ENCODE measurements around the gene ENHO.

ENHO gene

DNA sequence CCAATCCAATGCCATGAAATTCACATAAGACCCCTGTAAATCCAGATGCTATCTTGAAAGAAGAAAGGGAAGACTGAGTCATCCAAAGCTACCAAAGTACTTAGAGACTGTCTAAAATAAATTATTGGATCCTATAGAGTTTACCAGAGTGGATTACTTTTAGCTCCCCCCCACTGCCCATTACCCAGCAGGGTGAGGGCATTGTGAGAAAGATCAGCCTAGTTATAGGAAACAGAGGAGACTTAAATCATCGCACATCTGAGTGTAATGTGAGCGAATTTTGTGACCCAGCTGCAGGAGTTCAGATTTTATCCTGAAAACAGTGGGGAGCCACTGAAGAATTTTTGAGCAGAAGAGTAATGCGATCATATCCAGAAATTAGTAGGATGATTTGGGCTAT, 1.6 kb upstream of the ENHO start:
- DNase-seq (ENCODE audit: low read depth): no peak

DNA sequence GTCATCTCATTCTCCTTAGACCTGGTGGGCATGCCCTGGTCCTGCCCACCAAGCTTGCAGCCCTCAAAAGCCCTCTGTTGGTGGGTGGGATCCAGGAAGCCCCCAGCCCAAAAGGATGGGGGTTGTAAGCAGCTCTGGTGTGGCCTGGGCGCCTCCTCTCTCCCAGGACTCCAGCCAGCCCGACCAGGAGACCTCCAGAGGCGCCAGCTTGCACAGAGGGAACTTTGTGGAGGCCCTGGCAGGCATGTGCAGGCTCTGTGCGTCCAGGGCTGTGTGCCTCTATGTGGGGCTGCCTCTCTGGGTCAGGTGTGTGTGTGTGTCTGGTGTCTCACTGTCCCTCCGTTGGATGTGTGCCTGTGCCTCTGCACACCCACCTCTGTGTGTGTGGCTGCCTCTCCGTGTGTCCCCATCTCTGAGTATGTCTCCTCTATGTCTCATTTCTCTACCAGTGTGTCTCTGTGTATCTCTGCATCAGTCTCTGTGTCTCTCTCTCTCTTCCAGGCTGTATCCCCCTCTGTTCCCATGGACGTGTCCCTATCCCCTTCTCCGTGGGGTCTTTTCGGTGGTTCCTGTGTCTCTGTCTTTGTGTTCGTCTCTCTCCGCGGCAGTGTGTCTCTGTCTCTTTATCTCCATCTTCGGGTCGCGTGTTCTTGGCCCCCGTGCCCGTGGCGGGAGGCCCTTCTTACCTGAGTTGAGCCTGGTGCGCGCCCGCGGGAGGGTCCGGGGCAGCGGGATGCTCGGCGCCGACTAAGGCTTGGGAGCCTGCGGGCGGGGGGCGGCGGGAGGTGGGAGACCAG, 501 bp downstream of the ENHO start:
- DNase-seq (ENCODE audit: low read depth): no peak

DNA sequence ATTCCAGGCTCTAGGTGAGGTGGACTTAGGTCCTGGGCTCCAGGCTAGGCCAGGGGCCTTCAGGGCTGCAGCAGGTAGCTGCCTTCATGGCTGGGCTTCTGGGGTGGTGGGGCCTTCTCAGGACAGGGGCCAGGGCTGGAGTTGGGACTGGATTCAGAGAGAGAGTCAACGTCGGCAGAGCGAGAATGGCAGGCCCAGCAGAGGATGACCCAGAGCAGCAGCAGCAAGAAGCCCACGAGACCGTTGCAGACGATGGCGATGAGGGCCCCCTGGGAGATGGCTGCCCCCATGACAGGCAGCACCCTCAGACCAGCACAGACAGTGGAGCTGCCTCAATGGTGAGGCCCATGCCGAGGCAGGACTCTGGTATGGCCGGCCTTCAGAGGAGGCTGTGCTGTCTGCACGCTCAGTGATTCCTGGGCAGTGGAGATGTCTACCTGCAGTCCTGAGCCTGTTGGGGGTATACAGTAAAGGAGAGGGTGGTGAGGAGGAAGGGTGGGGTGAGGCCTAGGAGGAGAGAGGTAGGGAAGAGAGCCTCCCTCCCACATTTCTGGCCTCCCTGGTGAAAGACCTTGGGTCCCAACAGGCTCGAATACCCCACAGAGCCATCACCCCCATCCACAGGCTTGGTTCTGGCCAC, 1.3 kb downstream of the ENHO start:
- no peak for DNase-seq (ENCODE audit: low read depth)

DNA sequence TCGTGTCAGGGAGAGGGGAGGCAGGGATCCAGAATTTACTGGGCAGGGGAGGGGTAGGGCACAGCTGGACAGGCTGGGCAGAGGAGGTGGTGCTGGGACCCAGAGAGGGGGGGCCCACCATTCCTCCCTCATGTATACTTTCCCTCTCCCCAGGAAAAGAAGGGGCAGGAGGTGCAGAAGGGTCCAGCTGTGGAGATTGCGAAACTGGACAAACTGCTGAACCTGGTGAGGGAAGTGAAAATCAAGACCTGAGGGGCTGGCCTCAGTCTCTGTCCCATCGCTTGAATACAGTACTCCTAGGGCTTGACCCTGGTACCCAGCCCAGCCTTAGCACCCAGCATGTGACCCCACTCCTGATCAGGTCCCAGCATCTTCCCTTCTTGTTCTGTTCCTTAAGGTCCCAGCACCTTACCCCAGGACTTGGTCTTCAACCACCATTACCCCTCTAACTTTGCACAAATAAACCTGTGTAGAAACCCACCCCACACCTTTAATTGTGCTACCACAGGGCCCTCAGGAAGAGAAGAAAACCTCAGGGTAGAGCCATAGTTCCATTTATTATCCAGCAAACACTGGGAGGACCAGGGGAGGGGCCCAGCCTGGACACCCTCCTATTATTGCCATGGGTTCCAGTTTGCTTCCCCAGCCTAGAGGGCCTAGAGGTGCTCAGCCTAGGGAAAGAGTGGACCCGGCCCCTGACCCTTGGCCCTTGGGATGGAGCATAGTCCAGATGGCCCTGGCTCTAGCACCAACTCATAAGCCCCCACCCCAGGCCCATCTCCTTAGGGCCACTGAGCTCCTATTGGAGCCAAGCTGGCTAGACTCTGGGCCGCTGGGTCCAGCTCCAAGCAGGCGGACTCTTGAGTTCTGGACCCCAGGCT, 2.0 kb downstream of the ENHO start:
- DNase-seq (ENCODE audit: low read depth): no peak

DNA sequence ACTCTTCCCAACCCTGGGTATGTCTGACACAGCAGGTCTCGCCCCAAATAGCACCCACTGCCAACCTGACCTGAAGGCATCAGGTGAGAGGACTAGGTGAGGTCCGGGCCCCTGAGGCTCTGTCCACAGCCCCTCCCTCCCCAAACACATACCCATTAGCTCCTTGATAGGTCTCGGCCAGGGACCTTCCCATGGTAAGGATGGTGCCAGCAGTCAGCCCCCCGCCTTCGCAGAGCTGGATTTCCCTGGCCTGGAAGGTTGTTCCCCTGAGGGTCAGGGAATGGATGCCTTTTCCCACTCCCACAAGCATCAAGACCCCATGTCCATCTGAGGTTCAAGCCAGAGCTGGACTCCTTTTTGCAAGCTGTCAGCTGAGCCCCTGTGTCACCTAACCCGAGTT, 2.7 kb downstream of the ENHO start:
- no peak for DNase-seq (ENCODE audit: low read depth)

DNA sequence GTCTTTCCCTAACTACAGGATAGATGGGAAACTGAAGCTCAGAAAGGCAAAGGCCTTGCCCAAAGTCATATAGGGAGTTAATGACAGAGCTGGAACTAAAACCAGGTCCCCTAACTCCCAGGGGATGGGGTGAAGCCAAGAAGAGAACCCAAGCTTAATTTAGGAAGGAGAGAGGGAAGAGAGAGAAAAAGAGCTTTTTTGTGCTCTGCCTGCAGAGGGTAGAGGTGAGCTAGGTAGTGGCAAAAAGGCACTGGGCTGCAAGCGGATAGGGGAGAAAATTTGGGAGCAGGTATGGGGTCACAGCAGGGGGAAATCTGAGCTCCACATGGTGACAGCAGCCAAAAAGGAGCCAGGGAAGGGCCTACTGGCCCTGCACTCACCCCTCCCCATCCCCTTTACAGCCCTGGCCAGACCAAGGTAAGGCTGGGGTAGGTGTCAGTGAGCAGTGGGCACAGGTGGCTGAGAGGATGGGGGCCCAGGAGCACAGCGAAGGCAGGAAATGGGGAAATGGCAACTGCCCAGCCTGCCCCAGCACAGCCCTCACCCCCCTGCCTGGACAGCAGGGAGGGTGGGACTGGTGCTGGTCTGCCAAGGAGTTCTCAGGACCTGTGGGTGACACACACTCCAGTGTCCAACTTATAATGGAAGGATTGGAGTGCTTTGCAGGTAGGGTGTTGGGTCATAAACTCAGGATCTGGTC, 3.3 kb downstream of the ENHO start:
- DNase-seq (ENCODE audit: low read depth): no peak

DNA sequence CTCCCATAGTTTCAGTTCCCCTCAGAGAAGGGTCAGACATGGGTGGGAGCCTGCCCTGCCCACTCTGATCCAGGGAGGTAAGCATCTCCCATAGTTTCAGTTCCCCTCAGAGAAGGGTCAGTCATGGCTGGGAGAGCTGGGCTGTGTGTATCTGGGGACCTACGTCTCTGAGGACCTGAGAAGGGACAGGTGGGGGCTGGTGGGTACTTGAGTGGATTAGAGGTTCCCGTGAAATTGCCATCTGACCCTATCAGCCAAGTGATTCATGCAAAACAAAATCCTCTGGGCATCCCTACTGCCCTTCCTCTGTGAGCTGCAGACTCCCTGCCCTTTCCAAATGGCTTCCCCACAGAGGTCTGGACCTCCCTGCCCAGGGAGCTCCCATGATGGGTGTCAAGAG, 3.9 kb downstream of the ENHO start:
- no peak for DNase-seq (ENCODE audit: low read depth)

DNA sequence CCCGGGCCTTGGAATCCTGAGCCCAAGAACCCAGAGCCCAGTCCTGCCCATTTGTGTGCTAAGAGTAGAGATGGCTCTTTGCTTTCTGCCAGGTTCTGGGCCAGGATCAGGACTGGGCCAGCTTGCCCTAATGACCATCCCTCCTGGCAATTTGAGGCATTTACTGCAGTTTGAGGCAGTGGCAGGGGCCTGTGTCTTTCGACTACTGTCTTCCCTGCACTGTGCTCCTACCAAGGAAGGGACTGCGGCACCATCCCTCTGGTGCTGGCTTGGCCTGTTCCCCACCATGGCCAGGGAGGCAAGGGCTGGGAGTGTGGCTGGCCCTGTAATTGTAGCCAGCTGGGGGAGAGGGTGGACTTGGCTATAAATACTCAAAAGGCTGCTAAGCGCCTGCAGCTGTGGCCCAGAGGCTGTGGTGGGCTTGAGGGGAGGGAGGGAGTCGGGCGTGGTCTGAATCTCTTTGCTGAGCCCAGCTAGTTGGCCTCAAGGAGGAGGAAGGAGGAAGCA, 4.6 kb downstream of the ENHO start:
- no peak for DNase-seq (ENCODE audit: low read depth)

DNA sequence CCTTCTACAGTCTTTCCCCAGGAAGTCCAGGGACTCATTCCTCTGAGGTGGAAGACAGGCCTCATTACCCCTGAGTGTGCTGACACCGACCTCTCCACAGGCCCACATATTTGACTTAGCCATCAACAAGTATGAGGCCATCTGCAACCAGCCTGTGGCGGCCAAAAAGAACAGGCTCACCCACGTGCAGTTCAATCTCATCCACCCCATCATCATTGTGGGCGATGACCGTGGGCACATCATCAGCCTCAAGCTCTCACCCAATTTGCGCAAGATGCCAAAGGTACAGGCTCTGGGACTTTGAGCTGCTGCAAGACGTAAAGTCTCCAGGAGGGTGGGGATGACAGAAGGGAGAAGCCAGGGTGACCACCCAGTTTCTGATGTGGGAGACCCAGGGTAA, 5.6 kb downstream of the ENHO start:
- no peak for DNase-seq (ENCODE audit: low read depth)

DNA sequence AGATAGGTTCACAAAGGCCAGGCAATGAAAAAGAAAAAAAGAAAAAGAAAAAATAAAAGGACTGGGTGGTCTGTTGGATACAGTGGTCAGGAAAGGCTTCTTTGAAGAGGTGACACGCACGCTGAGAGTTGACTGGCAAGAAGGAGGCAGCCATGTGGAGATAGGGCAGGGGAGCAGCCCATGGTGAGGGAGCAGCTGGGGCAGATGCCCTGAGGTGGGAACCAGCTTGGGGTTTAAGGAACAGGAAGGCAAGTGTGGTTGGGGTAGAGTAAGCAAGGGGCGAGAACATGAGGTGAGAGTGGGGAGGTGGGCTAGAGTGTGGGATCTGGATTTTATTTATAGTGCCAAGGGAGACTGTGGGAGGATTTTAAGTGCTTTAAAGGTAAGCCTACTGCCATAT, 6.8 kb downstream of the ENHO start:
- no peak for DNase-seq (ENCODE audit: low read depth)

DNA sequence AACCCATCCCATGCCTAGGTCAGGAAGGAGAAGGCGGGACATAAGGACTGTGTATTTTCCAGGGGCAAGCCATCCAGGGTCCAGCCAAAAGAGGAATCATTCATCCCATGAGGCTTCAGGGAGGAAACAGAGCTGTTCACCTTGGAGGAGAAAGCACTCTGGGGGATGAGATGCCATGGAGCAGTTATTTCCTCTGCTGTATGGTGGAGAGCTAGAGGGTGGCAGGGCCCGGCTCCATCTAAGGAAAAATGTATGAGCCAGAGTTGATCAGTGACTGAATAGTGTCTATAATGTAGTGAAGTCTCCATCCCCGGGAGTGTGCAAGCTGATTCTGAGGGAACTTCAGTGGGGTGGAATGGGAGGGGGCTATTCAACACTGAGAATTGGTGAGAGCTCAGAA, 8.0 kb downstream of the ENHO start:
- no peak for DNase-seq (ENCODE audit: low read depth)

DNA sequence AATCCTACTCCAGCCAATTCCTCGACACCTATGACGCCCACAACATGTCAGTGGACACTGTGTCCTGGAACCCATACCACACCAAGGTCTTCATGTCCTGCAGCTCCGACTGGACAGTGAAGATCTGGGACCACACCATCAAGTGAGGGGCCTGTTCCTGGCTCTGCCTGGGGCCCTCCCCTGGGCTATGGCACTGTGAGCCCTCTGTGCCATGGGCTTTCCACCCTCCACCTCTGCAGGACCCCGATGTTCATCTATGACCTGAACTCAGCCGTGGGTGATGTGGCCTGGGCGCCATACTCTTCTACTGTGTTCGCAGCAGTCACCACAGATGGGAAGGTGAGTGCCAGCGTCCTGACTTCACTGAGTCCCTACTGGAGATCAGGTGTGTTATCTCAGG, 8.4 kb downstream of the ENHO start:
- no peak for DNase-seq (ENCODE audit: low read depth)

DNA sequence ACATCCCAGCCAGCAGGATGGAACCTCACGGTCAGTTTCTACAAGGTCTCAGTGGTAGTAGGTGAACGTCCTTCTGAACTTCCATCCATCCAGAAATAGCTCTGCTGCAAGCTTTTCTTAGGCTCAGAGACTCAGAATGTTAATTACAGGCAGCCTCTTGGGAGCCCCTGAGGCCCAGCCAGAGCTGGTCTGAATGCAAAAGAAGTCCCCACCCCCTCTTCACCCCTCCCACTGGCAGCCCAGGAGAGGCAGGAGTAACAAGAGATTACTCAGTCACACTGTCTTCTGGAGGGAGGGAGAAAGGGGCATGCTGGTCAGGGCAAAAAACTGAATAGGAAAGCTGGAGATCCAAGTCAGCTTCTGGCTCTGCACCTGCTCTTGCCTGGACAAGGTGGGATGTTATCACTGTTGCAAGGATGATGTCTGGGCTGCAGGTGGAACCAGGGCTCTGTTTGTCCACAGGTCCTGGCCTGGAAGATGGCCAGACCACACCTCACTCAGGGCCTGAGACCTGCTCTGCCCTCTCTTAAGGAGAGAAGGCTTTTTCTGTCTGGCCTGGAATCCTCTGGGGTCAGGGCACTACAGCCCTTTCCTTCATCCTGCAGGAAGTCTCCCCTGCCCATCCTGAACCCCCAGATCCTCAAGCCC, 9.1 kb downstream of the ENHO start:
- DNase-seq (ENCODE audit: low read depth): no peak

DNA sequence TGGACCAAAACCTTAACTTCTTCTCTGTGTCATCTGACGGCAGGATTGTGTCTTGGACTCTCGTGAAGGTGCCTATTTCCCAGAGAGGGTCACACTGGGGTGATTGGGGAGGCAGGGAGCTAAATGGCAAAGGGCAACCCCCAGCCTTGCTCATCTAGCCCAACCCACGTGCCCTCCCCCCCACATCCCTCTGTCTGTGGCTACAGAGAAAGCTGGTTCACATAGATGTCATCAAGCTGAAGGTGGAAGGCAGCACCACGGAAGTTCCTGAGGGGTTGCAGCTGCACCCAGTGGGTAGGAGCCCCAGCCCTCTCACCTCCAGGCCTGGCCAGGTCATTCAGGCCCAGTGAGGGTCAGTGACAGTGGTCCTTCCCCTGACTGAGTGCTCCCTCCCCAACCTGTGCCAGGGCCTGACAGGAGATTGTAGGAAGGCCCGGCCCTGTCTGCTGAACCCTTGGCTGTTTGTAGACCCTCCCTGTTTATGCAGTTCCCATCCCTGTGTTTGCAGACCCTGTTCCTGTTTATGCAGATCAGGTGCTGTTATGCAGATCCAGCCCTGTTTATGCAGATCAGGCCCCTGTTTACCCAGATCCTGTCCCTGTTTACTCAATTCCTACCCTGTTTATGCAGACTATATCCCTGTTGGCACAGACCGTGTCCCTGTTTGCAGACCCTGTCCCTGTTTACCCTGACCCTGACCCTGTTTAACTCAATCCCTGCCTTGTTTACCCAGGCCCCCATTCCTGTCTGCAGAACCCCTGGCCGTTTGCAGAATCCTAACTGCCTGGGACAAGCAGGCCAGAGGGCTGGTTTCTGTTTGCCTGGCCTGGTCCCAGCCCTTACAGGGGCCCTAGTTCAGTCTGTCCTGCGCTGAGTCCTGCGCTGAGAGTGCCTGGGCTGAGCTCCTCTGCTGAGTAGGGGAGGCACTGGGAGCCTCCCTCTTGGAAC, 10.4 kb downstream of the ENHO start:
- DNase-seq (ENCODE audit: low read depth): no peak

DNA sequence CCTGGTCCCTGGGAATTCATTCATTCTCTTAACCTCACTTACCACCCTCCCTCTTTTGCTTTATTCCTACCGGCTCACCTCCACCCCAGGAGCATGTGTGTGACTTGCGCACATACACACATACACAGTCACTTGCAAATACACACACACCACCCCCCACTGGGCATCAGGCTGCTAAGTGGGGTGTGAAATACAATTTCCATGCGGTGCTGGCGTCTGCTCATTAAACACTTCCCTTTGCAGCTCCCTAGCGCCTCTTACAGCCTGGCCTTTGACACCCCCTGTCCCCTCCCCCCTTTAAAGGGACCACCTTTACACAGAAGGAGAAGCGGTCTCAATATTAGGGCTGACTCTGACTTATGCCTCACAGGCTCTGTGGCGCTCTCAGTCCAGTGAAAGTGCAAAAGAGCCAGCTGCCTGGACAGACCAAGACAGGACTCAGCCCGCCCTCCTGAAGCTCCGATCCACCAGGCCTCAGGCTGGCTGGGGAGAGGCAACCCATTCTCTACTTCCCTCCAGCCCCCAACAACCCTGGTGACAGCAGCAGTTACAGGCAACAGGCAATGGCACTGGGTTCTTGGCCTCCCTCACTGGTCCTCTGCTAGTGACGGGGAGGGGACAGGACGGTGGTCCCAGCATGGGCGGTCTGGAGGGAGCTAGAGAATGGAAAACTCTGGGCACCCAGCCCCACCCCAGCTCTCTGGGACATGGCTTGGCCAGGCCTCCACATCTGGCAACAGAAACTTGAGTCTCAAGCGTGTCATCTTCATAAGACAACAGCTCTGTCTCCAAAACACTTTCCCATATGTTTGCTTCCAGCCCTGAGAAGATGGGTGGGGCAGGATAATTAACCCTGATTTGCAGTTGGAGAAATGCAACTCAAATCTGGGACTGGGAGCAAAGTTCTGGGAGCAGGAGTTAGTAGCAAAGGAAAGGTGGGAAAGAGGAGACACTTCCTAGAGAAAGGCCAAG, 12.0 kb downstream of the ENHO start:
- no peak for DNase-seq (ENCODE audit: low read depth)

DNA sequence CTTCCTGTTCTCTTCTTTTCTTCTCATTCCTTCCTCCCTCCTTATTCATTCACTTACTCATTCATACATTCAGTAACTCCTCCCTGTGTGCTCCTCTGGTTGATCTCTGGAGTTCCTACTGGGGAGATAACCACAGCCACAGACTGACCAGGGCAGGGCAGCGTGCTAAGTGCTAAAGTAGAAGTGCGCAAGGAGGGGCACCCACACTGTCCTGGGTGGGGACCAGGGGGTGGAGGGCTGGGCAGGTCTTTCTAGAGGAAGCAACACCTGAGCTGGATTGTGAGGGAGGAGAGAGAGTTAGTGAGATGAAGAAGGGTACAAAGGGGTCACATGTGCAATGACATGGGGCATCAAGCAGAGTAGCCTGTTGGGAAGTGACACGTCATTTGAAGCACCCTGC, 13.8 kb downstream of the ENHO start:
- DNase-seq (ENCODE audit: low read depth): no peak

DNA sequence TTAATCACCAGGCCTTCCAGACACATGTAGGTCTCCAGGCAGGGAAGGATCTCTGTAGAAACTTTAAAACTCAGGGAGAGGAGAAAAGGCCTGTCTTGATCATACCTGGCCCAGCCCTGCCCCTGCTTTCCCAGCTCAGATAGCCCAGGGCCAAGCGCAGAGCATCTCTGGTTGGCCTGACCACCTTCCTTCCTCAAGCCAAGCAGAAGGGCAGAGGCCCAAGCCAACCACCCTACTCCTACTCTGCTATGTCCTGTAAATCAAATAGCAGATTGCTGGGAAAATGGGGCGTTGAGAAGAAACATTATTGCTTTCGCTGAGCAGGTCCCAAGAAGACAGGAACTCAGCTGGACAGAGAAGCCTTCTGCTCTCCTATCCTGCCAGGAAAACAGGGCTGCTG, 14.3 kb downstream of the ENHO start:
- DNase-seq (ENCODE audit: low read depth): no peak

DNA sequence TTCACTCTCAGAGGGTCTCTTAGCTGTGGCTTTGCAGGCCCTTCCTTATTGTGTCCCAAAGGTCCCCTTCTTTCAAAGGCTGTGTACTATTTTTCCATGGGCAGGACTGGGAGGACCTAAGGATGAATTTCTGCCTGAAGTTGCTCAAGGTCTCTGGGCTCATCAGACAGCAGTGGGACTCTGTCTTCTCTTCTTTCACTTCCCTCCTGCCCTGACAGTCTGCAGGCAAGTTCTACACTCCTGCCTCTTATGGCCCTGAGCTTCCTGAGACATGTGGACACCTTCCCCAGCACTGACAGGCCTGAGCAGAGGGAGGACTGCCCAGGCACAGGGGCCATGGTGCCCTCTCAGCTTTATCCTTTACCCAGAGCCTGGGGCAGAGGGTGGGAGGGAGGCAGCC, 14.8 kb downstream of the ENHO start:
- DNase-seq (ENCODE audit: low read depth): no peak

DNA sequence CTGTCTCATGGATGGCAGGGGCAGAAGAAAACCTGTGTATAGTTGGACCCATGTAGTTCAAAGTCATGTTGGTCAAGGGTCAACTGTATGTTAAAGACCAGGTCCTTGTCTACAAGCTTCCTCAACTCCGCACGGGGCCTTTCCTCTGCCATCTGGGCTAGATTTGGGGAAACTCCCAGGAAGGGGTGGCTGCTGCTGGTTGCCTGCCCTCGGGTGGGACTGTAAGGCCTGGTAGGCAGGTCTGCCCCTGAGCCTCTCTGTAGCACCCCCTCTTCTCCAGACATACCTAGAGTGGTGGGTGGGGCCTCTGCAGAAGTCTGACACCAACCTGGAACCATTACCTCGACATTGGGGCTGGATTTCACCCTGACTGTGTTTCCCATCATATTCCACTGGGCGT, 15.2 kb downstream of the ENHO start:
- no peak for DNase-seq (ENCODE audit: low read depth)

Data from GM04504 (cell line).